Karpas-422 (cell line): ENCODE data around the gene KREMEN2. TPM values are rescaled to one million over a fixed set of nuclear protein-coding genes. Genes with fewer than 3 reads are reported as not detected.

Experiments
- DNase-seq: peaks from one replicate; pipeline ENCODE4 v3.0.0-alpha.2; 2015
- H2AFZ ChIP-seq: fragments of 200-600 bp; sonication (generic); 2 replicates; pipeline ENCODE4 v1.6.1; 2014; ENCODE audit warnings: antibody characterized with exemption, low read length, mixed read lengths
- H3K27ac ChIP-seq: fragments of 200-600 bp; sonication (generic); 2 replicates; pipeline ENCODE4 v1.5.1; 2014; ENCODE audit warnings: mild to moderate bottlenecking, low read length, moderate library complexity
- H3K27me3 ChIP-seq: fragments of 200-600 bp; sonication (generic); 2 replicates; pipeline ENCODE4 v1.6.1; 2014; ENCODE audit warnings: low read length, mixed read lengths
- H3K36me3 ChIP-seq: fragments of 200-600 bp; sonication (generic); 2 replicates; pipeline ENCODE4 v1.6.1; 2014; ENCODE audit warnings: low read length, mixed read lengths; ENCODE audit not compliant: insufficient read depth
- H3K4me1 ChIP-seq: fragments of 200-600 bp; sonication (generic); 2 replicates; pipeline ENCODE4 v1.6.1; 2014; ENCODE audit warnings: mild to moderate bottlenecking, low read length, mixed read lengths
- H3K4me2 ChIP-seq: fragments of 200-600 bp; sonication (generic); 2 replicates; pipeline ENCODE4 v1.6.1; 2014; ENCODE audit warnings: low read length, low read depth, mild to moderate bottlenecking; ENCODE audit not compliant: poor library complexity, severe bottlenecking
- H3K4me3 ChIP-seq: fragments of 200-600 bp; sonication (generic); 2 replicates; pipeline ENCODE4 v1.5.1; 2014; ENCODE audit warnings: mild to moderate bottlenecking, antibody characterized with exemption, low read length, mixed read lengths
- H3K79me2 ChIP-seq: fragments of 200-600 bp; sonication (generic); 2 replicates; pipeline ENCODE4 v1.6.1; 2014; ENCODE audit warnings: mild to moderate bottlenecking, low read length, mixed read lengths
- H3K9ac ChIP-seq: fragments of 200-600 bp; sonication (generic); 2 replicates; pipeline ENCODE4 v1.6.0; 2014; ENCODE audit warnings: low read length
- H3K9me2 ChIP-seq: fragments of 200-600 bp; sonication (generic), shearing (Covaris generic); replicated peaks from 2 replicates; pipeline ENCODE4 v1.6.0; 2014; ENCODE audit warnings: mild to moderate bottlenecking, low read length, moderate library complexity; ENCODE audit not compliant: insufficient read depth
- H3K9me3 ChIP-seq: fragments of 300-700, 200-600 bp; sonication (generic); 2 replicates; pipeline ENCODE4 v1.6.1; 2014; ENCODE audit warnings: low read length, mixed read lengths
- H4K20me1 ChIP-seq: fragments of 200-600 bp; sonication (generic); 2 replicates; pipeline ENCODE4 v1.6.1; 2014; ENCODE audit warnings: mild to moderate bottlenecking, antibody characterized with exemption, low read length, low read depth; ENCODE audit not compliant: insufficient read depth
- total RNA-seq: library from RNA; depleted of rRNA; stranded (reverse); fragments of >200 nt; shearing (Covaris generic); gene quantifications from 2 replicates; pipeline ENCODE4 v1.2.3, GENCODE V29; 2014; ENCODE audit warnings: low replicate concordance

Gene KREMEN2
- total RNA-seq, 1 experiment from 2014 or later: 3.4 TPM

GRCh38 chr16:3009568-3010390 lies 45.7 kb downstream of the KREMEN2 start:
- H3K4me2 ChIP-seq: no peak overlapping the region
- H3K79me2 ChIP-seq: no peaks in the 10 kb centered on the region
- peaks cover 2% of the 10 kb centered on the region for H3K4me1 ChIP-seq
- H3K36me3 ChIP-seq: no peaks in the 10 kb centered on the region
- no peaks in the 10 kb centered on the region for H3K9me2 ChIP-seq
- no peaks in the 10 kb centered on the region for H4K20me1 ChIP-seq
- no peaks in the 10 kb centered on the region for H3K27me3 ChIP-seq
- no peak for DNase-seq
- no peaks in the 10 kb centered on the region for H3K9me3 ChIP-seq
- H3K27ac ChIP-seq: no peak overlapping the region
- H2AFZ ChIP-seq: no peak overlapping the region
- H3K9ac ChIP-seq: no peak overlapping the region
- H3K4me3 ChIP-seq: no peak overlapping the region

DNA sequence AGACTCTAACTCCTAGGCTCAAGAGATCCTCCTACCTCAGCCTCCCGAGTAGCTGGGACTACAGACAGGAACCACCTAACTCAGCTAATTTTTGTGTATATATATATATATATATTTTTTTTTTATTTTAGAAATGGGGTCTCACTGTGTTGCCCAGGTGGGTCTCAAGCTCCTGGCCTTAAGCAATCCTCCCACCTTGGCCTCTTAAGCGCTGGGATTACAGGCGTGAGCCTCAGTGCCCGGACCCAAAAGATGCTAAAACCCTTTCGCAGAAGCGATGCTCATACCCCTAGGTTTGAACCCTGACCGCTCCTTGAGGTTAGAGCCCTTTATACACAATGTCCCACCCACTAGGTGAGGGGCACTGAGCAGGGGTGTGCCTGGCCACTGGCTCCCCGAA lies 46.4 kb downstream of the KREMEN2 start:
- Histone ChIP-seq H3K9ac (no peak overlapping the region), H3K27ac (no peak overlapping the region), H2AFZ (no peak overlapping the region), H3K36me3 (no peaks in the 10 kb centered on the region), H3K4me1 (no peaks in the 10 kb centered on the region), H3K79me2 (no peaks in the 10 kb centered on the region), H3K27me3 (no peaks in the 10 kb centered on the region), H3K9me3 (no peaks in the 10 kb centered on the region), H3K4me2 (no peak overlapping the region), H4K20me1 (no peaks in the 10 kb centered on the region), H3K4me3 (no peak overlapping the region), H3K9me2 (no peaks in the 10 kb centered on the region)
- no peak for DNase-seq

GRCh38 chr16:3012246-3012645 lies 48.2 kb downstream of the KREMEN2 start:
- no peaks in the 10 kb centered on the region for H4K20me1 ChIP-seq
- no peak overlapping the region for H3K4me3 ChIP-seq
- H2AFZ ChIP-seq: no peak overlapping the region
- no peaks in the 10 kb centered on the region for H3K36me3 ChIP-seq
- H3K9me2 ChIP-seq: no peaks in the 10 kb centered on the region
- no peak overlapping the region for H3K4me2 ChIP-seq
- no peak for DNase-seq
- no peak overlapping the region for H3K27ac ChIP-seq
- H3K27me3 ChIP-seq: no peaks in the 10 kb centered on the region
- H3K9me3 ChIP-seq: no peaks in the 10 kb centered on the region
- H3K9ac ChIP-seq: no peak overlapping the region
- H3K79me2 ChIP-seq: no peaks in the 10 kb centered on the region
- H3K4me1 ChIP-seq: no peaks in the 10 kb centered on the region

- no peak for DNase-seq
- H4K20me1 ChIP-seq: no peaks in the 10 kb centered on the region
- H3K4me3 ChIP-seq: no peak within 1 kb of the TSS
- no peaks in the 10 kb centered on the region for H3K9me3 ChIP-seq
- H3K36me3 ChIP-seq: no peaks in the 10 kb centered on the region
- H3K27me3 ChIP-seq: no peaks in the 10 kb centered on the region
- H3K9me2 ChIP-seq: no peaks in the 10 kb centered on the region
- H3K4me1 ChIP-seq: no peaks in the 10 kb centered on the region
- H3K9ac ChIP-seq: no peak within 1 kb of the TSS
- H2AFZ ChIP-seq: no peak within 1 kb of the TSS
- H3K4me2 ChIP-seq: no peak within 1 kb of the TSS
- no peak within 1 kb of the TSS for H3K27ac ChIP-seq
- H3K79me2 ChIP-seq: no peaks in the 10 kb centered on the region
These were observed 48.8 kb downstream of the KREMEN2 start, which contains the start of gene CLDN9 for GRCh38 chr16:3012828-3013420. Gene CLDN9, plus strand, starts transcription at chr16:3012923. Its CDS starts 440 bp downstream, at chr16:3013363.

- no peaks in the 10 kb centered on the region for H3K36me3 ChIP-seq
- no peaks in the 10 kb centered on the region for H3K27me3 ChIP-seq
- no peaks in the 10 kb centered on the region for H3K9me2 ChIP-seq
- H3K9ac ChIP-seq: no peak overlapping the region
- no peak overlapping the region for H3K27ac ChIP-seq
- no peak for DNase-seq
- H3K4me3 ChIP-seq: no peak overlapping the region
- no peaks in the 10 kb centered on the region for H3K79me2 ChIP-seq
- no peak overlapping the region for H3K4me2 ChIP-seq
- no peak overlapping the region for H2AFZ ChIP-seq
- H4K20me1 ChIP-seq: no peaks in the 10 kb centered on the region
- H3K4me1 ChIP-seq: no peaks in the 10 kb centered on the region
- no peaks in the 10 kb centered on the region for H3K9me3 ChIP-seq
These were observed 49.4 kb downstream of the KREMEN2 start for GRCh38 chr16:3013491-3013951.

DNA sequence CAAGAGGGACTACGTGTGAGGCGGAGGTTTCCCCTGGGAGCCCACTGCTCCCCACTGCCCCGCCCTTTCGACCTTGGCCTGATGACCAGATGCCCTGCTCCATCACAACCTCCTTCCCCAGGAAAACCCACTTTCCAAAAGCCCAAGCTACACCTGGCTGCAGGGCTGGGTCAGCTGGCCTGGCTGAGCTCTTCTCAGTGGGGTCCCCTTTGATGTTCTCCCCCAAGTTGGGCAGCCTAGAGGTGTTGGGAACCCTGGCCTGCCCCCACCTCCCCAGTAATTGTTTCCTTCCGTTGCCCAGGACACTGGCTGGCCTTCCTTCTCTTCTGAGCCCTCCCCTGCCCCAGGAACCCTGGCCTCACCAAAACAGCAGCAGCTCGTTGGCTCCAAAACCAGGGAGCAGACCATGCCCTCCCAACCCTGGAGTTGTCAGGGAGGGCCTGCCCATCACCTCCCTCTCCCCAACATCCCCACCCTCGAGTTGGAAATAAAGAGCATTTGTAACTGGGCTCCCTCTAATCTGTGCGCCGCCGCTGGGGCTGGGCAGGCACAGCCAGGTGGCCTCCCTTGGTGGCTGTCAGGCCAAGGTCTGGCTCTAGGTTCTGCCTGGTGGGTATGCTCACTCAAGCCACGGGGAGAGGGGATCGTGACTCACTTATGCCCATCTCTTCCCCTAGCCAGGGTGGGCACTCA lies 50.1 kb downstream of the KREMEN2 start:
- no peak for DNase-seq
- Histone ChIP-seq H3K27ac (no peak overlapping the region), H3K4me3 (no peak overlapping the region), H3K9ac (no peak overlapping the region), H2AFZ (no peak overlapping the region), H3K27me3 (no peaks in the 10 kb centered on the region), H3K9me2 (no peaks in the 10 kb centered on the region), H3K79me2 (no peaks in the 10 kb centered on the region), H3K4me1 (no peaks in the 10 kb centered on the region), H3K9me3 (no peaks in the 10 kb centered on the region), H3K4me2 (no peak overlapping the region), H3K36me3 (no peaks in the 10 kb centered on the region), H4K20me1 (no peaks in the 10 kb centered on the region)

DNA sequence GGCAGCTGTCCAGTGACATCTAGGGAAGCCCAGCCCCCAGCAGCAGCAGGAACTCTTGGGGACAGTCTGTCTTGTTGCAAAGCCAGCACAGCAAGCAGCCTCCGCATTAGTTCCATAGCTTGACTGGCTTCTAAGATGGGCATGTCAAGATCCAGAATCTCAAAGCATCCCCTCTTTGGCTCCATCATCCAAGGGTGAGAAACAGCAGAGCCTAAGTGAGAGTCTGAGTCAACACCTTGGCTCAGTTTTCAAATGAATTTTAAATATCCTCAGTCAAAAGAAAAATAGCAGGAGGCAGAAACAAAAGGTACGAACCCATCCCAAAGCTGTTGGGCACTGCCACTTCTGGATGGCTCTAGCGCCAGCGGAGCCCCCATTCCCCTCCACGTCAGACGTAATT lies 50.9 kb downstream of the KREMEN2 start:
- Histone ChIP-seq H3K4me2 (no peak overlapping the region), H2AFZ (no peak overlapping the region), H3K9me2 (no peaks in the 10 kb centered on the region), H3K9ac (no peak overlapping the region), H3K4me1 (peaks cover 2% of the 10 kb centered on the region), H3K9me3 (no peaks in the 10 kb centered on the region), H3K27ac (no peak overlapping the region), H4K20me1 (no peaks in the 10 kb centered on the region), H3K36me3 (no peaks in the 10 kb centered on the region), H3K27me3 (no peaks in the 10 kb centered on the region), H3K4me3 (no peak overlapping the region), H3K79me2 (no peaks in the 10 kb centered on the region)
- DNase-seq: no peak

- Histone ChIP-seq H3K4me1 (peaks cover 10% of the 10 kb centered on the region), H3K4me3 (no peak overlapping the region), H2AFZ (no peak overlapping the region), H3K9ac (no peak overlapping the region), H3K27me3 (no peaks in the 10 kb centered on the region), H3K27ac (no peak overlapping the region), H3K79me2 (no peaks in the 10 kb centered on the region), H3K9me3 (no peaks in the 10 kb centered on the region), H4K20me1 (no peaks in the 10 kb centered on the region), H3K4me2 (no peak overlapping the region), H3K36me3 (no peaks in the 10 kb centered on the region), H3K9me2 (no peaks in the 10 kb centered on the region)
- DNase-seq: no peak
These were observed 51.9 kb downstream of the KREMEN2 start for GRCh38 chr16:3015865-3016521.
